HG03469 (cell line): Measurements from ENCODE around the gene CFAP299.
"Not testable (repeated sequence)": the region's sequence is repeated elsewhere in the genome, so short reads cannot be mapped to it uniquely, and the experiment has no call there.

ENCODE experiments used
- ATAC-seq: cut with Tn5 transposase; IDR thresholded peaks from one replicate; pipeline ENCODE4 v1.9.1; 2021; ENCODE audit warnings: mild to moderate bottlenecking, moderate library complexity, moderate number of reproducible peaks; ENCODE audit not compliant: unreplicated experiment

CFAP299 gene

GRCh38 chr4:80324171-80324570 is 11.4 kb upstream of the CFAP299 start:
- ATAC-seq, result no peak

- ATAC-seq, result no peak
Observed at GRCh38 chr4:80331693-80332092, 3.8 kb upstream of the CFAP299 start.

GRCh38 chr4:80333121-80333520 is 2.4 kb upstream of the CFAP299 start:
- no peak for ATAC-seq

- ATAC-seq, result no peak
Observed at GRCh38 chr4:80334568-80334967, 962 bp upstream of the CFAP299 start.

- ATAC-seq, result no peak
Observed at GRCh38 chr4:80335226-80335553, 340 bp upstream of the CFAP299 start.

GRCh38 chr4:80336582-80336981 is 1.1 kb downstream of the CFAP299 start:
- no peak for ATAC-seq

- no peak for ATAC-seq
Observed at GRCh38 chr4:80340036-80340435, 4.5 kb downstream of the CFAP299 start.

GRCh38 chr4:80342684-80343083 is 7.2 kb downstream of the CFAP299 start:
- not testable (repeated sequence) for ATAC-seq

GRCh38 chr4:80343887-80344286 is 8.4 kb downstream of the CFAP299 start:
- ATAC-seq, result no peak

GRCh38 chr4:80360084-80360483 is 24.6 kb downstream of the CFAP299 start:
- no peak for ATAC-seq

GRCh38 chr4:80360900-80361299 is 25.4 kb downstream of the CFAP299 start:
- ATAC-seq, result no peak

- no peak for ATAC-seq
Observed at GRCh38 chr4:80361329-80361900, 25.9 kb downstream of the CFAP299 start.

- no peak for ATAC-seq
Observed at GRCh38 chr4:80362578-80363181, 27.1 kb downstream of the CFAP299 start.

- no peak for ATAC-seq
Observed at GRCh38 chr4:80365928-80366327, 30.4 kb downstream of the CFAP299 start.

- ATAC-seq, result no peak
Observed at GRCh38 chr4:80367737-80368136, 32.2 kb downstream of the CFAP299 start.

- ATAC-seq, result no peak
Observed at GRCh38 chr4:80370635-80371034, 35.1 kb downstream of the CFAP299 start.

- no peak for ATAC-seq
Observed at GRCh38 chr4:80371046-80371445, 35.5 kb downstream of the CFAP299 start.

GRCh38 chr4:80374180-80374579 is 38.6 kb downstream of the CFAP299 start:
- no peak for ATAC-seq

GRCh38 chr4:80382090-80382832 is 46.7 kb downstream of the CFAP299 start:
- ATAC-seq, result no peak

- no peak for ATAC-seq
Observed at GRCh38 chr4:80385397-80386280, 50.1 kb downstream of the CFAP299 start.

- ATAC-seq, result no peak
Observed at GRCh38 chr4:80386281-80386886, 50.9 kb downstream of the CFAP299 start.
